NCI-H510A (cell line): ENCODE measurements around the gene BBS9.
"Not testable (repeated sequence)": the region's sequence is repeated elsewhere in the genome, so short reads cannot be mapped to it uniquely, and the experiment has no call there.

ENCODE experiments used
- DNase-seq: peaks from one replicate; lab custom pipeline; 2025; lab: John Stamatoyannopoulos, UW

BBS9 gene

DNA sequence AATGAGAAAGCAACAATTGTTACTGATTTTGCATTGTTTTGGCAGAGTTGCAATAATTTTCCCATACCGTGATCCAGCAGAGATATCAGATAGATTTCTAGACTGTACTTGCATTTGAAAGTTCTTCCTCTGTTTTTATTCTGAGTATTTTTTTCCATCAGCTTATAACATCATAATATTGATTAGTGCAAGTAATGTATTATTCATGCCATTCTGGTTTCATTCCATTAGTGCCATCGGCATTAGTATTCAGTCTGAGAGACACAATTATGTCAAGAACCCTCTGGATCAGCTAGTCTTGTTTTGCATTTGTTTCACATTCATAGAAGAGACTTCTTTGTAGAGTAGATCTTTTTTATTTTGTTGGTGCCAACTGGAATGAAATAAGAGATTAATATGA lies 304.0 kb downstream of the BBS9 start:
- DNase-seq: no peak

DNA sequence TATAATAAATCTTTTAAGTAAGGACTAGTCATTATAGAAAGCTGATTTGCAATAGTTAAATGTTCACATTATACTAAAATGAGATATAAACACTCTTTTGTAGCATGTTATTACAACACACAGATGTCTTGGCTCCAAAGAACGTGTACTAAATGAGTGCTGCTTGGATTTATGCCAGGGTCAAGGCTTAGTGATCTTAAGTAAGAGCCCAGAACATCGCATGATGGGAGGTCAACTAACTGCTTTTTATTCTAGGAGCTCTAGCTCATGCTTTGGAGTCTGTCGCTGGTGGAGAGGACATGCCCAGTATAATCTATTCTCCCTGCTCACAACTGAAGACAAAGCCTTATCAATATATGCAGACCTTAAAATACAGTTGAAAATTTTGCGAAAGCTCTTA lies 315.1 kb downstream of the BBS9 start:
- no peak for DNase-seq

DNA sequence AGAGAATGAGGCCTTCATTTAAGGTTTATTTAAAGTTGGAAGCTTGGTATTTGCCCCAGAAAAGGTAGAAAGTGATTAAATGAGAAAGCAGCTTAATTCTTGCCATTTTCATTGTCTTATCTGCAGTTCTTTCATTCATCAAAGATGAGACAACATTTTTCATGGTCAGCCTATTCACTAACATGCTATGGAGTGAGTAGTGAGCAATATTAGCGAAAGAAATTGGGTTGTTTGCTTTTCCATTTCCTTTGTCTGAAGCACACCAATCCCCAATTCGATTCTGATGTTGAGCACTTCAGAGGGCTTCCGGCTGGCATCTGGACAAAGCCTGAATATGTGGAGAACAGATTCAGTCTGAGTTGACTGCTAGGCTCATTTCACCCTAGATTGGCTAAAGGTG lies 317.2 kb downstream of the BBS9 start:
- DNase-seq: peak; percentile 62

DNA sequence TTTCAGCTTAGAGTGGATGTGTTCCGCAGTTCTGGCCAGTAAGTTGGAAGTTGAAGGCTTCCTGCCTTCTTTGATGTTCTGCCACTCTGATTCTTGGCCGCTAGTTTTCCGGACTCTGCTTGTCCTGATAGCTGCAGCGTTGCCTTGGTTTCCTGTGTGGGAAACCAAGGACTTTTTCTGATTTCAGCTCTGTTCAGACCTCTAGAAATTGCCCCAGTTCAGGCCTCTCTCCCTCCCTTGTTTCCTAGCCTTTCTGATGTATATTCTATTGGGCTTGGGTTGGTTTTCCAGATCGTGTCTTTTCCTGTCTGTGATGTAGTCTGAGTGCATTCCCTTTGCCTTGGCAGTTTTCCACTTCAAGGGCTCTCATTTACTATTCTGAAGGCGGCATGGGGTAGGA lies 318.7 kb downstream of the BBS9 start:
- no peak for DNase-seq

DNA sequence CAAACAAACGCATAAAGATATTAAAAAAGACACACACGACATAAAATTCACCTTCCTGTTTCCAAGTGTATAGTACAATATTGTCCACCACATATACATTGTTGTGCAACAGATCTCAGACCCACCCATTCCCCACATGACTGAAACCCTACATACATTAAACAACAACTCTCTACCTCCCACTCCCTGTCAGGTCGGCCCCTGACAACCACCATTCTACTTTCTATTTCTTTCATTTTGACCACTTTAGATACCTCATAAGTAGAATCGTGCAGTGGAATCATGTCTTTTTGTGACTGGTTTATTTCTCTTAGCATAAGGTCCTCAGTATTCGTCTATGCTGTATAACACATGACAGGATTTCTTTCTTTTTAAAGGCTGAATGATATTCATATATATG lies 320.5 kb downstream of the BBS9 start:
- no peak for DNase-seq

DNA sequence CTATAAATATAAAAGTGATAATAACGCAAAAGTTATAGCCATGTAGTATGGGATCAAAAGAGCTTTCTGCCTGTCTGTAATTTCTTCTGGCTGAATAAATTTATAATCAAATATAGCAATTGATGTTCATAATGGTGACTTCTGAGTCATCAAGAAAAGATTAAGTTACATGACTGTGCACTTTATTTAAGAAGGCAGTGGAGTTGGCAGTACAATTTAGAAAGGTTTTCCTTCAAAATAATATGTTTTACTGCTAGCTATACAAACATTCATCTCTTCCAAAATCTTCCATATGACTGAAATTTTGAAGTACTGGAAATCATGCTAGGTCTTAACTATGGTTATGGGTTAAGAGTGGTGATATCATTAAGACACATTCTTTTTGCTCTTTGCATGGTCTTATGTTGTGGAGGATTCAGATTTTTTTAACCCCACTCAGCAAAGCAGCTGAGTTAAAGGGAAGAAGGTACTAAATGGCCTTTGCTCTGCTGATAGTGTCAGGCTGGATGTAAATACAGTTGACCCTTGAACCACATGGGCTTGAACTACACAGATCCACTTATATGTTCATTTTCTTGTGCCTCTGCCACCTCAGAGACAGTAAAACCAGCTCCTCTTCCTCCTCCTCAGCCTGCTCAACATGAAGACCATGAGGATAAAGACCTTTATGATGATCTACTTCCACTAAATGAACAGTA lies 323.6 kb downstream of the BBS9 start:
- DNase-seq: no peak

DNA sequence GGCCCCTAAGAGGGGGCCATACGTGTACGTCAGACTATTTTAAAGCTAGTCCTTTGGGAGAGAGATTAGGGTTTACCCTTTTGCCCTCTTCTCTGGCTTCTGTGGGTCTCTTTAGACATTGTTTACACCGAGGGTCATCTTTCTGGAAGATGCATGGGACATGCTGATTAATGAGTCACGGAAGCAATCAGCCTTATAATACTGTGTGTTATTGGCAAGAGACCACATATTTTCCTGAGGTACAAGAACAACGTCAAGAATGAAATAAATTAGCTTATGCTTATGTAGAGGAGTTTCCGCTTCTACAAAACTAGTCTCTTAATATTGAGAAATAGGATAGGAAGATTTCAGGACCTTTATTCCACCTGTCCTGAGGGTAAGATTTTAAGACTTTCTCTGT lies 327.7 kb downstream of the BBS9 start:
- DNase-seq: no peak

DNA sequence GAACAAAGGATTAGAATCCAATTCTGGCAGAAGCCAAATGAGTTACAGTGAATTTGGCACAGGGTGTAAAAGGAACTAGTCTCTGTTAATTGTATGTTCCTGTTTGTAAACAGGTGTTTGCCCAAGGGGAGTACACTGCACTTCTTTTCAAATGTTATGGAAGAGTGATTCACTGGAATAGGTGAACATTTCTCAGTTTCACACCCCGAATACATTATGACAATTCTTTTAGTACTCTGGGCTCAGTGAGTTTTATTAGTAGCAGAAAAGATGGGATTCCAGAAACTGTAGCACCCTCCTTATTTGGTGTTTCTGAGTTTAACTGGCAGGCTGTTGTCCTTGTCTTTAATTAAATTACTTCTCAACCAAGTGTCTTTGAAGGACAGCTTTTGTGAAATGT lies 329.2 kb downstream of the BBS9 start:
- DNase-seq: no peak

DNA sequence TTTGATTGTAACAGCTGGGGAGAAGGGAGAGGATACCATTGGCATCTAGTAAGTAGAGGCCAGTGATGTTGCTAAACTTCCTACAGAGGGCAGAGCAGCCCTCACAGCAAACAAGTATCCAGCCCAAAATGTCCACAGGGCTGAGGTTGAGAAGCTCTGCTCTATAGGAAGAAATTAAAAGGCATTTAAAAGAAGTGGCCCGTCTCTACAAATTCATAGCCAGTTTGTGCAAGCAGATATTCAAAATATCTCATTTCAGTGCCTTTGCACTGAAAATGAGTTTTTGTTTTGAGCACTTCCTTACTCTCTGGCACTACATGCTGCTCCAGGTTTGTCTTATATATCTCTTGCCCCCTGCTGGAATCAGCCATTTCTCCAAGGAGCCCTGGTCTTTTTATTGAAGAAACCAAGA lies 330.0 kb downstream of the BBS9 start:
- DNase-seq: peak; percentile 11

DNA sequence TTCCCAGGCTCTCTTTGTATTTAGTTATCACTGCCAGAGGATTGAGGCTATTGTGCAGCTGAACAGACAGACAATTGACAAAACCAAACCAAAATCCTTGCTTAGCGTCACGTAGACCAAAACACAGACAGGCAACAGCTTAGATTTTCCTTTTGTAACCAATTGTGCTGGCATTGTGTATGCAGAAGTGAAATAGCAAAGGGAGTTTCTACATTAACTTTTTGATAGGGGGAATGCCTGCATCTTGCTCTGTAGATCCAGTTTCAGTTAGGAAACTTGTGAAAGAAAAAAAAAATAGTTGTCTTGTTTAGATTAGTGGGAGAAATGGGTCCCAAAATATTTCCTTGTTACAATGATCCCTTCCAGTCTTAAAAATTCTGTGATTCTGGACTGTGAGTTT lies 333.8 kb downstream of the BBS9 start:
- DNase-seq: no peak

DNA sequence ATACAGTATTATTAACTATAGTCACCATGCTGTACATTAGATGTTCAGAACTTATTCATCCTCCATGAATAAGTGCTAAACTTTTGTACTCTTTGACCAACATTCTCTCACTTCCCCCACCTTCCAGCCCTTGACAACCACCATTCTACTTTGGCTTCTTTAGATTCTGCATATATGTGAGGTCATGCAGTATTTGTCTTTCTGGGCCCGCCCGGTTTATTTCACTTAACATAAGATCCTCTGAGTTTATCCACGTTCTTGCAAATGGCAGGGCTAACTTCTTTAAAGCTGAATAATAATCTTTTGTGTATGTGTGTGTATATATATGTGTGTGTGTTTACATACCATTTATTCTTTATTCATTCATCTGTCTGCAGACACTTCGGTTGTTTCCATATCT lies 336.8 kb downstream of the BBS9 start:
- no peak for DNase-seq

DNA sequence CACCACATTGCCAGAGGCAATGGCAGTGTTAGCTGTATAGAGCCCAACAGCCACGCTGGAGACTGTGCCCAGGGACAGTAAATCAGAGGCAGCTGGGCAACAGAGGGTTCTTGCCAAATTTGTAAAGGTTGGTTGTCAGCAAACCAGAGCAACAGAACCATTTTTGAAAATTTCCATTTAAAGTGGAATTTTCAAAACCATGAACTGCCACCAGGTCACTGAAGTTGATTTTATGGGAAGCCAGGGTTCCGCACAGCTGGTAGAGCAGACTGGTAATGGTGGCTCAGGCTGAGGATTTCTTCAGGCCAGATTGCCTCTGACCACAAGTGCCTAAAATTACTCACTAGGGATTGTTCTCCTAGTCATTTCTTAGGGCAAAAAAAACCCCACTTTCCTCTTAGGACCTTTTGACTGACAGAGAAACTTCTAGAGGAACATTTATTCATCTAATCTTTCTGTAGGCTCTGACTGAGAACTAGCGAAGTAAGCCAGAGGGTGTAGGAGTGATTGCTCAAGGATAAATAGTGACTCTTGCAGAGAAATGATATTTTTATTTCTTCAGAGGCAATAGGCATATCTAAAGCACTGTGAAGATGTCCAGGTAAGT lies 342.4 kb downstream of the BBS9 start:
- DNase-seq: no peak

DNA sequence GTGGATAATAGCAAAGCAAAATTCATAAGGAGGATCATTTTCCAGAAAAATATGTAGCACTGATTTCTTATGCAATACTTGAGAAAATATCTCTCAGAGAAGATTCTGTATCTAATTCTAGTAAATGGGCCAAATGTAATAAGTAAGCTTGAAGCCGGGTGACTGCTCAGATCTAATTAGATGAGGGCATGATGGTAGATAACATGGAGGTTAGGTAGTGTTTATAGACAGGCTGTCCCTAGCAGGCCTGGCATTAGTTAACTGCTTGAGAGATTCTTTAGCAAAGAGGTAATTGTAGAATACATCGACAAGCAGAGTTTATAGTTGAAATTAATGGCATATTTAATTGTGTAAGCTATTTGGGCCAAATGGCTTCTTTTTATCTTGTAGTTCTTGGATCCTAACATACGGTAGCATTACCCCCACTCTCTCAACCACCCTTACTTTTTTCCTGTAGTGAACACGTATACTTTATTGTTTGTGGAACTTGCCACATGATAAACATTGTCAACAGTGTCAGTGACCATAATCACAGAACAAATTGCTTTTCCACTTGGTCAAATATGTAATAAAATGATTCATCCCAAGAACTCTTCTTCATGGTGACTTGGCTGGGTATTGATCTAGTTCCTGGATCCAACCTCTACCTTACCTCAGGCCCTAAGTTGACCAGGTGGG lies 343.1 kb downstream of the BBS9 start:
- DNase-seq: no peak

DNA sequence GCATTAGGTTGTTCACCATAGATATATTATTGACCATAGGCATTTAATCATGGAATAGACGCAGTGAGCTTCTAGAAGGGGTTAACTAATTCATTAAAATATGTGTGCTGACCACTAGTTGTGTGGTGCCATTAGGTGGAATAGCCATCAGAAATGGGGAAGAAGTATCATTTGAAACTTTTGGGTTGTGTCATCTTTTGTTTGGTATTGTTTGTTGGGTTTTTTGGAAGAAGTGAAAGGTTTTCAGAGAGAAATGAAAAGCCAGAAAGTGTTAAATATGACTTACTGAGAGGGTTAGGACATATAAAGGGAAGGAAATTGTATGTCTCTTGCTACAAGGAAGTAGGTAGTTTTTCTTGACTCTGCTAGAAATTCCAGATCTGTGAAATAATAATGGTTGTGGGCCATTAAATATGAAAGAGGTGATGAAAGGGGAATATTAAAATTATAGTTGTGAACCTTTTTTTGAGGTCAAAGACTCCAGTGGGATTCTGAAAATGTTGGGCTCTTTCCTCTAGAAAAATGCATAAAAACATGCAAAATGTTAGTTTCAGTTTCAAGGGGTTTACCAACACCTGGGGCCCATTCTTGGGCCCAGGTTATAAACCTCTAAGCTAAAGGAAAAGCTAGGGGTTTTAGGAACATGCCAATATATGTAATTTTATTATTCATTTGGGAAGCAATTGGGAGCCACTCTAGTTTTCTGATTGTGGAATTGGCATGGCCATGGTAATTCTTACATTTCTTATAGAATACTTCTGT lies 348.5 kb downstream of the BBS9 start:
- no peak for DNase-seq

DNA sequence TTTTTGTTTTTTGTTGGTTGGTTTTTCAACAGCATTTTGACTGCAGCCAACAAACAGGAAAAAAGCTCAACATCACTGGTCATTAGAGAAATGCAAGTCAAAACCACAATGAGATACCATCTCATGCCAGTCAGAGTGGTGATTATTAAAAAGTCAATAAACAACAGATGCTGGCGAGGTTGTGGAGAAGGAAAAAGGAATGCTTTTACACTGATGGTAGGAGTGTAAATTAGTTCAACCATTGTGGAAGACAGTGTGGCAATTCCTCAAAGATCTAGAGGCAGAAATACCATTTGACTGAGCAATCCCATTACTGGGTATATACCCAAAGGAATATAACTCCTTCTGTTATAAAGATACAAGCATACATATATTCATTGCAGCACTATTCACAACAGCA lies 355.1 kb downstream of the BBS9 start:
- DNase-seq: not testable (repeated sequence)

DNA sequence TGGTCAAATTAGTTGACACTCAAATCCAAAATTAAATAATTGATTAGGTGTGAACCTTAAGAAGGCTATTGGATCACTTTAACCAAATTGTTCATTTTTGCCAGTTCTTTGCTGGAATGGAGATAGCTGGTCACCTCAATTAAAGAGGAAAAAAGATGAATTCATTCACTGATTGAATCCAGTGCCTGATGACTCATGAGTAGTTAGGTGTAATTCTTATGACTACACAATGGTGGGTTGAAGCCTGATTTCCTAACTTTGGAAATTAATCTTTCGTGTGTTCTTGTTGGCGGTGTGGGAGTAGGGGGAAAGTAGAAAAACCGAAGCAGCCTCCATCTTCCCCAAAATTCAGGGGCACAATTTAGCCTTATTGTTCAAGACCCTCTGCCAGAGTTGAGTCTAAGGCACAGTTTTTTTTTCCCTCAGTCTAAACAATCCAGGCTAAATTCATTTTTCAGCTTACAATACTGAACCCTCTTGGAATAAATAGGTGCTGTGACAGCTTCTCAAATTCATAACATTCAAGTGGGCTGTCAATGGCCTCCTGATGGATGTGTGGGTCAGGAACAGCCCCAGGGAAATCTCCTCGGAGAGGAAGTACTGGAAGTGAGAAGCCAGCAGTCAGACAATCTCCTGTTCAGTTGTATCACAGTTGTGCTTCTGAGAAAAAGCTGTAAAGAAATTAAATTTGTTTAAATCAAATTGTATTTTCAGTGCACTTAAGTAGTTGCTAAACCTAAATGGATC lies 356.6 kb downstream of the BBS9 start:
- no peak for DNase-seq

DNA sequence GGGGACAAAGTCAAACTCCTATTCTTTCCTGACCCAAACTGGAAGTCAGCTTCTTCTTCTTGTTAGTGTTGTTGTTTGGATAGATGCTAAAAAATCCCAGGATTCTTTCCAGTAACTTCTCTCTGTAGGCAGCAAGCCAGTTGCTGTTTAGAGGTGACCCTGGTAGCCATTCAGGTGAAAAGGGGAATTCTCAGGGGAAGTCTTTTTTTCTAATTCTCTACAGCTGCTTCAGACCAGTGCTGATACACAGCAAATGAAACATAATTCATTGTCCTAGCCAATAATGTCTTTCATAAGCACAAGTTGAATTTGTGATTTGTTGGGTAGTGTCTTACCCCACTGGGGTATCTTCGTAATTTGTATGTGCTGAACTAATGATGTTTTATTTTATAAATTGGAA lies 357.3 kb downstream of the BBS9 start:
- no peak for DNase-seq

DNA sequence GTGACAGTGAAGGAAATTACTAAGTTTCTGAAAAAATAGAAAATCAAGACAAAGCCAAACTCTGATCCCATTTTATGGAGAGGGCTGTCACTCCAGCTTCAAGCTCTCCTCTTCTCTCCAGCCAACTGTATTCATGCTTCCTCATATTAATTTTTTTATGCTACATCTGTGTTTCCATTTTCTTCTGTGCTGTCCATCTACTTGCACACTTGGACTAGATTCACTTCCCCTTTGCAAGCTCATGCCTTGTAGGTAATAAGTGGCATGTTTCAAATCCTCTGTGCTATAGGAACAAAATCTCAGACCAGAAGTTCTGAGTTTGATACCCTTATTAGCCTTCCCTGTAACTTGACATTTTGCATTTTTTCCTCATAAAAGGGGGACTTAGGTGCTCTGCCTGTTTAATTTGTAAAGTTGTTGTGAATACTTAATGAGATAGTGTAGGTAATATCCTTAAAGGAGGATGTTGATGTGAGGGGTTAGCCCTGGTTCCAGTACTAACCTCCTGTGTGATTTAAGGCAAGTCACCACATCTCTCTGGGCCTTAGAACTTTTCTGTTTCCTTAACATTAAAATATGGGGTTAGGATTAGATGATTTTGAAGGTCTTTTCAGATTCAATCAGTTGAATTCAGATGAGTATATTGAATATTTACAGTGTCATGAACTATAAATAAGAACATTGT lies 358.8 kb downstream of the BBS9 start:
- no peak for DNase-seq

DNA sequence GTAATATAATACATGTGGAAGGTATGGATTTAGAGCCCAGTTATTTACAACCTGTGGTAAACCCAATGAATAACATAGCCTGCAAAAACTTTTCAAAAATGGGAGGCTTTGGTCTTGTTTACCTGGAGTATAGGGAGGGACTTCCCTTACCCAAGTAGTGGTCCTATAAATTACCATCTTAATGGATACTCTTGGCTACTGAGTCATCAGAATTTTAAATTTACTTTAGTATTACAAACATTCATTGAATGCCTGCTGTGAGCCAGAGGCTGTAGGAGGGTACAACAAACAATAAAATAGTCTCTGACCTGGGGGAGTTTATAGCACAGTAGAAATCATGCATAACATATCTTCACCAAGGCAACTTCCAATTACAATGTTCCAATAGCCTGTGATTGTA lies 365.1 kb downstream of the BBS9 start:
- DNase-seq: no peak

DNA sequence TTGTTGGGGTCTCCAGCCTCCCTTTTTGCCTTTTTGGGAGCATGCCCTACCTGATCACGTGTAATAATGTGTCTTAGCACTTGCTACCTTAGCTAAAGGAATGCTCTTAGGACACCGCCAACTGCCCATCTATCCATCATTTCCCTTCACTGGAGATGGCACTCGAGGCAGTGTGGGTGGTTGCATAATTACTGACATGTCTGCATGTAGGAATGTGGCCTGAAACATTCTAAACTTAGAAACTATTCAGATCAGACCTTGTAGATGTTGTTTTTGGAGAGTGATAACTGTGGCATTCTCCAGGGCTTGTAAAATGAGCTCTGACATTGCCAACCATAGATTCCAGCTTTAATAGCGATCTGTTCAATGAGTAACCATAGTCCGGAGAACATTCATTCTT lies 365.8 kb downstream of the BBS9 start:
- DNase-seq: no peak

DNA sequence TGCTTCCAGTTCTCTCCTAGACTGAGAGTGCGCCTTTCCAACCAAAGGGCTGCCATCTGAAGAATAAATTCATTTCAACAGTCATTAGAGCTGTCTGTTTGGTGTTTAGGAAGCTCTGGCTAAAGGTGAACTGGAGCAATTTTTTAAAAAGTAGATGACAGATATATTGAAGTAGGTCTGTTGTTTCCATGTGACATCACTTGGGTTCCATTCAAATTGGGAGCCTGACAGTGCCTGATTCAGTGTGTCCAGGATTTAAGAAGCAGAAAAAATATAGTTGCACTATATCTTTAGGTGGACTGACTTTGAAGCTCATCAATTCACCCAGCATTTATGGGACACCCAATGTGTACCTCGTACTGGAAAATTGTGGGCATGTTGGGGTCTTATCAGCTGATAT lies 367.7 kb downstream of the BBS9 start:
- no peak for DNase-seq
